WTC11 (cell line): ENCODE results near the gene TSC22D4. TPM values are rescaled to one million over a fixed set of nuclear protein-coding genes. Genes with fewer than 3 reads are reported as not detected.
A peak's percentile ranks its signal among the peaks of the same experiment; 100 is the strongest.
"Not testable (repeated sequence)": the region's sequence is repeated elsewhere in the genome, so short reads cannot be mapped to it uniquely, and the experiment has no call there.

Source experiments
- ATAC-seq: fragments of 200-7000 bp; cut with Tn5 transposase; 2 replicates; pipeline ENCODE4 v1.10.0; 2021; ENCODE audit warnings: mild to moderate bottlenecking, moderate library complexity
- CTCF ChIA-PET: fragments of 300-600 bp; sonication (Branson Sonifier 250); formaldehyde crosslinking; loops from one replicate; lab custom pipeline; 2021; ENCODE audit warnings: antibody characterized with exemption; lab: Charles Lee
- POLR2A ChIA-PET: fragments of 350-600 bp; sonication (Branson Sonifier 250); formaldehyde crosslinking; loops from one replicate; lab custom pipeline; 2021; ENCODE audit warnings: antibody characterized with exemption; lab: Charles Lee
- DNase-seq: peaks from one replicate; pipeline ENCODE4 v3.0.0; 2021; ENCODE audit warnings: low spot score
- H3K27ac Mint-ChIP-seq: 2 replicates; pipeline ENCODE4 v1.8.0; 2021; ENCODE audit warnings: mixed read lengths
- H3K27me3 Mint-ChIP-seq: 2 replicates; pipeline ENCODE4 v1.8.0; 2021; ENCODE audit warnings: low read depth, mild to moderate bottlenecking, moderate library complexity, mixed read lengths
- H3K36me3 Mint-ChIP-seq: 2 replicates; pipeline ENCODE4 v1.8.0; 2021; ENCODE audit warnings: mixed read lengths
- H3K4me1 Mint-ChIP-seq: 2 replicates; pipeline ENCODE4 v1.8.0; 2022; ENCODE audit warnings: mixed read lengths
- H3K4me3 Mint-ChIP-seq: 2 replicates; pipeline ENCODE4 v1.8.0; 2021; ENCODE audit warnings: mild to moderate bottlenecking, moderate library complexity, mixed read lengths
- H3K9me3 Mint-ChIP-seq: 2 replicates; pipeline ENCODE4 v1.8.0; 2021; ENCODE audit warnings: mixed read lengths
- ATF1 ChIP-seq: sonication (generic); formaldehyde crosslinking; IDR thresholded peaks from 2 replicates; pipeline ENCODE4 v1.8.1; 2023; ENCODE audit warnings: mild to moderate bottlenecking, moderate library complexity, missing genetic modification reagents
- ATF2 ChIP-seq: sonication (generic); formaldehyde crosslinking; IDR thresholded peaks from 2 replicates; pipeline ENCODE4 v1.8.1; 2022; ENCODE audit warnings: low read depth, missing genetic modification reagents, borderline replicate concordance
- CREB1 ChIP-seq: sonication (generic); formaldehyde crosslinking; IDR thresholded peaks from 2 replicates; pipeline ENCODE4 v1.8.0; 2023; ENCODE audit warnings: mild to moderate bottlenecking, missing genetic modification reagents
- FOXJ3 ChIP-seq: sonication (generic); formaldehyde crosslinking; IDR thresholded peaks from 2 replicates; pipeline ENCODE4 v1.9.0; 2021; ENCODE audit warnings: missing genetic modification reagents, mild to moderate bottlenecking, borderline replicate concordance
- JAZF1 ChIP-seq: fragments of 250-450 bp; sonication (Bioruptor Pico); IDR thresholded peaks from 2 replicates; pipeline ENCODE4 v1.9.0; 2021; ENCODE audit warnings: moderate library complexity, mild to moderate bottlenecking, inconsistent platforms
- MLX ChIP-seq: sonication (generic); formaldehyde crosslinking; IDR thresholded peaks from 2 replicates; pipeline ENCODE4 v1.8.1; 2023; ENCODE audit warnings: mild to moderate bottlenecking, missing genetic modification reagents, moderate library complexity
- MXD4 ChIP-seq: fragments of 250-450 bp; sonication (Bioruptor Pico); IDR thresholded peaks from 2 replicates; pipeline ENCODE4 v1.8.0; 2021; ENCODE audit warnings: mild to moderate bottlenecking, moderate library complexity, borderline replicate concordance
- NFE2L1 ChIP-seq: sonication (generic); formaldehyde crosslinking; IDR thresholded peaks from 2 replicates; pipeline ENCODE4 v1.8.1; 2023; ENCODE audit warnings: missing genetic modification reagents
- NR1H2 ChIP-seq: sonication (generic); formaldehyde crosslinking; IDR thresholded peaks from 2 replicates; pipeline ENCODE4 v1.9.0; 2021; ENCODE audit warnings: mild to moderate bottlenecking, moderate library complexity, missing genetic modification reagents
- NR2C2 ChIP-seq: sonication (generic); formaldehyde crosslinking; IDR thresholded peaks from 2 replicates; pipeline ENCODE4 v1.8.0; 2022; ENCODE audit warnings: mild to moderate bottlenecking, missing genetic modification reagents
- USF1 ChIP-seq: sonication (generic); formaldehyde crosslinking; IDR thresholded peaks from 2 replicates; pipeline ENCODE4 v1.8.0; 2022; ENCODE audit warnings: mild to moderate bottlenecking, missing genetic modification reagents
- ZBTB21 ChIP-seq: sonication (generic); formaldehyde crosslinking; IDR thresholded peaks from 2 replicates; pipeline ENCODE4 v1.8.1; 2023; ENCODE audit warnings: mild to moderate bottlenecking, missing genetic modification reagents, borderline replicate concordance
- ZNF121 ChIP-seq: sonication (generic); formaldehyde crosslinking; IDR thresholded peaks from 2 replicates; pipeline ENCODE4 v1.8.0; 2023; ENCODE audit warnings: missing genetic modification reagents
- ZNF232 ChIP-seq: sonication (generic); formaldehyde crosslinking; IDR thresholded peaks from 2 replicates; pipeline ENCODE4 v1.8.0; 2022; ENCODE audit warnings: mild to moderate bottlenecking, missing genetic modification reagents
- ZNF317 ChIP-seq: sonication (generic); formaldehyde crosslinking; IDR thresholded peaks from 2 replicates; pipeline ENCODE4 v1.8.1; 2023; ENCODE audit warnings: low read depth, mild to moderate bottlenecking, moderate library complexity, missing genetic modification reagents, borderline replicate concordance
- total RNA-seq: library from RNA; stranded (reverse); gene quantifications from 3 replicates; pipeline ENCODE4 v1.2.3, GENCODE V29; 2021
- TF ChIP-seq, protein P1 (sequence below): sonication (generic); formaldehyde crosslinking; IDR thresholded peaks from 2 replicates; pipeline ENCODE4 v1.8.1; 2023; ENCODE audit warnings: mild to moderate bottlenecking, moderate library complexity, missing genetic modification reagents
- TF ChIP-seq, protein P2 (sequence below): fragments of 250-450 bp; sonication (Bioruptor Pico); IDR thresholded peaks from 2 replicates; pipeline ENCODE4 v2.1.2; 2022; ENCODE audit warnings: mild to moderate bottlenecking, moderate library complexity
- TF ChIP-seq, protein P3 (sequence below): sonication (generic); formaldehyde crosslinking; IDR thresholded peaks from 2 replicates; pipeline ENCODE4 v1.8.1; 2023; ENCODE audit warnings: mild to moderate bottlenecking, missing genetic modification reagents, borderline replicate concordance
- TF ChIP-seq, protein P4 (sequence below): sonication (generic); formaldehyde crosslinking; IDR thresholded peaks from 2 replicates; pipeline ENCODE4 v1.8.1; 2022; ENCODE audit warnings: low read depth, mild to moderate bottlenecking, moderate library complexity, missing genetic modification reagents, borderline replicate concordance
- TF ChIP-seq, protein P5 (sequence below): sonication (generic); formaldehyde crosslinking; IDR thresholded peaks from 2 replicates; pipeline ENCODE4 v1.8.1; 2022; ENCODE audit warnings: mild to moderate bottlenecking, missing genetic modification reagents, moderate library complexity, borderline replicate concordance

The TSC22D4 gene
- total RNA-seq, 1 experiment from 2014 or later = 34.5 TPM

DNA sequence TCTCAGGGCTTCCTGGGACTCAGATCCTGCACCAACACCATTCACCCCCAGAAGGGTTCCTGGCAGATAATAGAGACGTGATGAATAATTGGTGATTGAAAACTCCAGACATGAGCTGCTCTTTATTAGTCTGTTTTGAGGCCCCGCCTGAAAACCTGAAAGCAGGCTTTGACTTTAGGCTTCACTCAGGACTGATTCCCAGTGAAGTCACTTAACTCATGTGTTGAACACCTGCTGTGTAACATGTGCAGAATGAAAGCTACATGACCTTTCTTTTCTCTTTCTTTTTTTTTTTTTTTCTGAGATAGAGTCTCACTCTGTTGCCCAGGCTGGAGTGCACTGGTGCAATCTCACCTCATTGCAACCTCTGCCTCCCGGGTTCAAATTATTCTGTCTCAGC lies 23.8 kb downstream of the TSC22D4 start (continued):
- no peak for TF ChIP-seq ATF1
- TF ChIP-seq ZNF232 = no peak
- no peak for TF ChIP-seq ZNF317 (CRISPR knock-in tag)
- TF ChIP-seq MLX (CRISPR knock-in tag) = no peak
- no peak for TF ChIP-seq ZNF121 (CRISPR knock-in tag)
- TF ChIP-seq, protein P1, sequence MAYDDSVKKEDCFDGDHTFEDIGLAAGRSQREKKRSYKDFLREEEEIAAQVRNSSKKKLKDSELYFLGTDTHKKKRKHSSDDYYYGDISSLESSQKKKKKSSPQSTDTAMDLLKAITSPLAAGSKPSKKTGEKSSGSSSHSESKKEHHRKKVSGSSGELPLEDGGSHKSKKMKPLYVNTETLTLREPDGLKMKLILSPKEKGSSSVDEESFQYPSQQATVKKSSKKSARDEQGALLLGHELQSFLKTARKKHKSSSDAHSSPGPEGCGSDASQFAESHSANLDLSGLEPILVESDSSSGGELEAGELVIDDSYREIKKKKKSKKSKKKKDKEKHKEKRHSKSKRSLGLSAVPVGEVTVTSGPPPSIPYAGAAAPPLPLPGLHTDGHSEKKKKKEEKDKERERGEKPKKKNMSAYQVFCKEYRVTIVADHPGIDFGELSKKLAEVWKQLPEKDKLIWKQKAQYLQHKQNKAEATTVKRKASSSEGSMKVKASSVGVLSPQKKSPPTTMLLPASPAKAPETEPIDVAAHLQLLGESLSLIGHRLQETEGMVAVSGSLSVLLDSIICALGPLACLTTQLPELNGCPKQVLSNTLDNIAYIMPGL = no peak
- no peak for TF ChIP-seq MXD4 (CRISPR knock-in tag)
- TF ChIP-seq NR2C2 (CRISPR knock-in tag) = no peak
- TF ChIP-seq, protein P2, sequence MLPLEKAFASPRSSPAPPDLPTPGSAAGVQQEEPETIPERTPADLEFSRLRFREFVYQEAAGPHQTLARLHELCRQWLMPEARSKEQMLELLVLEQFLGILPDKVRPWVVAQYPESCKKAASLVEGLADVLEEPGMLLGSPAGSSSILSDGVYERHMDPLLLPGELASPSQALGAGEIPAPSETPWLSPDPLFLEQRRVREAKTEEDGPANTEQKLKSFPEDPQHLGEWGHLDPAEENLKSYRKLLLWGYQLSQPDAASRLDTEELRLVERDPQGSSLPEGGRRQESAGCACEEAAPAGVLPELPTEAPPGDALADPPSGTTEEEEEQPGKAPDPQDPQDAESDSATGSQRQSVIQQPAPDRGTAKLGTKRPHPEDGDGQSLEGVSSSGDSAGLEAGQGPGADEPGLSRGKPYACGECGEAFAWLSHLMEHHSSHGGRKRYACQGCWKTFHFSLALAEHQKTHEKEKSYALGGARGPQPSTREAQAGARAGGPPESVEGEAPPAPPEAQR (CRISPR knock-in tag) = no peak
- no peak for TF ChIP-seq CREB1 (CRISPR knock-in tag)

- not testable (repeated sequence) for H3K27me3 Mint-ChIP-seq, H3K9me3 Mint-ChIP-seq, ATAC-seq, H3K27ac Mint-ChIP-seq, H3K4me1 Mint-ChIP-seq, H3K36me3 Mint-ChIP-seq, H3K4me3 Mint-ChIP-seq, DNase-seq
- POLR2A ChIA-PET = interaction anchor here (0.7 kb wide), 1 partner anchor 50 kb away, joined by 4 read pairs; no protein-coding TSS in a partner anchor
- CTCF ChIA-PET = interaction anchor here (1.3 to 4.2 kb wide), 6 partner anchors 12 to 131 kb away, joined by 4 to 45 read pairs (median 19); partner anchors contain the start of genes FBXO24, LRCH4, MEPCE and ZCWPW1
- peak; percentile 76; the same call in 1 of the 2 replicates for TF ChIP-seq ZNF121 (CRISPR knock-in tag)
Observed at GRCh38 chr7:100453854-100454253, 25.2 kb downstream of the TSC22D4 start.

DNA sequence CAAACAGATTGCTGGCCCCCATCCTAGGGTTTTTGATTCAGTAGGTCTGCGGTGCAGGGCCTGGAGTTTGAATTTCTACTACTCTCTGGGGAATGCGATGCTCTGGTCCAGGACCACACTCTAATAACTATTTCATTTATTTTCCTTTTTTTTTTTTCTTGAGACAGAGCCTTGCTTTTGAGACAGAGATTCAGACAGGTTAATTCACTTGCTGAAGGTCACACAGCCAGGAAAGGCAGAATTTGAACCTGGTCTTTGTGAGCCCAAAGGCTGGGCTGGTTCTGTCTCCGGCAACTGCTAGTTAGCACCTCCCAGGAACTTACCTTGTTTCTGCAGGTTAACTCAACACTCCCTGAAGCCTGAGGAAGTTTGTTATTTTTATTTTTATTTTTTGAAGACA lies 26.5 kb downstream of the TSC22D4 start:
- H3K27ac Mint-ChIP-seq = no peak overlapping the region
- DNase-seq (no peak), ATAC-seq (no peak)
- ChIA-PET POLR2A (no interaction called here), CTCF (interaction anchor here (4.2 kb wide), 1 partner anchor 107 kb away, joined by 22 read pairs; no protein-coding TSS in a partner anchor)
- no peaks in the 10 kb centered on the region for H3K9me3 Mint-ChIP-seq
- H3K27me3 Mint-ChIP-seq = no peaks in the 10 kb centered on the region
- H3K4me3 Mint-ChIP-seq = no peak overlapping the region
- peaks cover 10% of the 10 kb centered on the region for H3K4me1 Mint-ChIP-seq
- no peaks in the 10 kb centered on the region for H3K36me3 Mint-ChIP-seq
- TF ChIP-seq, protein P3, sequence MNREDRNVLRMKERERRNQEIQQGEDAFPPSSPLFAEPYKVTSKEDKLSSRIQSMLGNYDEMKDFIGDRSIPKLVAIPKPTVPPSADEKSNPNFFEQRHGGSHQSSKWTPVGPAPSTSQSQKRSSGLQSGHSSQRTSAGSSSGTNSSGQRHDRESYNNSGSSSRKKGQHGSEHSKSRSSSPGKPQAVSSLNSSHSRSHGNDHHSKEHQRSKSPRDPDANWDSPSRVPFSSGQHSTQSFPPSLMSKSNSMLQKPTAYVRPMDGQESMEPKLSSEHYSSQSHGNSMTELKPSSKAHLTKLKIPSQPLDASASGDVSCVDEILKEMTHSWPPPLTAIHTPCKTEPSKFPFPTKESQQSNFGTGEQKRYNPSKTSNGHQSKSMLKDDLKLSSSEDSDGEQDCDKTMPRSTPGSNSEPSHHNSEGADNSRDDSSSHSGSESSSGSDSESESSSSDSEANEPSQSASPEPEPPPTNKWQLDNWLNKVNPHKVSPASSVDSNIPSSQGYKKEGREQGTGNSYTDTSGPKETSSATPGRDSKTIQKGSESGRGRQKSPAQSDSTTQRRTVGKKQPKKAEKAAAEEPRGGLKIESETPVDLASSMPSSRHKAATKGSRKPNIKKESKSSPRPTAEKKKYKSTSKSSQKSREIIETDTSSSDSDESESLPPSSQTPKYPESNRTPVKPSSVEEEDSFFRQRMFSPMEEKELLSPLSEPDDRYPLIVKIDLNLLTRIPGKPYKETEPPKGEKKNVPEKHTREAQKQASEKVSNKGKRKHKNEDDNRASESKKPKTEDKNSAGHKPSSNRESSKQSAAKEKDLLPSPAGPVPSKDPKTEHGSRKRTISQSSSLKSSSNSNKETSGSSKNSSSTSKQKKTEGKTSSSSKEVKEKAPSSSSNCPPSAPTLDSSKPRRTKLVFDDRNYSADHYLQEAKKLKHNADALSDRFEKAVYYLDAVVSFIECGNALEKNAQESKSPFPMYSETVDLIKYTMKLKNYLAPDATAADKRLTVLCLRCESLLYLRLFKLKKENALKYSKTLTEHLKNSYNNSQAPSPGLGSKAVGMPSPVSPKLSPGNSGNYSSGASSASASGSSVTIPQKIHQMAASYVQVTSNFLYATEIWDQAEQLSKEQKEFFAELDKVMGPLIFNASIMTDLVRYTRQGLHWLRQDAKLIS (CRISPR knock-in tag) = no peak
- TF ChIP-seq ATF2 (CRISPR knock-in tag) (no peak), FOXJ3 (no peak), NR1H2 (no peak), USF1 (CRISPR knock-in tag) (no peak), NFE2L1 (no peak), JAZF1 (CRISPR knock-in tag) (no peak), ZBTB21 (CRISPR knock-in tag) (no peak)
- TF ChIP-seq, protein P4, sequence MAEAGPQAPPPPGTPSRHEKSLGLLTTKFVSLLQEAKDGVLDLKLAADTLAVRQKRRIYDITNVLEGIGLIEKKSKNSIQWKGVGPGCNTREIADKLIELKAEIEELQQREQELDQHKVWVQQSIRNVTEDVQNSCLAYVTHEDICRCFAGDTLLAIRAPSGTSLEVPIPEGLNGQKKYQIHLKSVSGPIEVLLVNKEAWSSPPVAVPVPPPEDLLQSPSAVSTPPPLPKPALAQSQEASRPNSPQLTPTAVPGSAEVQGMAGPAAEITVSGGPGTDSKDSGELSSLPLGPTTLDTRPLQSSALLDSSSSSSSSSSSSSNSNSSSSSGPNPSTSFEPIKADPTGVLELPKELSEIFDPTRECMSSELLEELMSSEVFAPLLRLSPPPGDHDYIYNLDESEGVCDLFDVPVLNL (CRISPR knock-in tag) = no peak
- TF ChIP-seq, protein P5, sequence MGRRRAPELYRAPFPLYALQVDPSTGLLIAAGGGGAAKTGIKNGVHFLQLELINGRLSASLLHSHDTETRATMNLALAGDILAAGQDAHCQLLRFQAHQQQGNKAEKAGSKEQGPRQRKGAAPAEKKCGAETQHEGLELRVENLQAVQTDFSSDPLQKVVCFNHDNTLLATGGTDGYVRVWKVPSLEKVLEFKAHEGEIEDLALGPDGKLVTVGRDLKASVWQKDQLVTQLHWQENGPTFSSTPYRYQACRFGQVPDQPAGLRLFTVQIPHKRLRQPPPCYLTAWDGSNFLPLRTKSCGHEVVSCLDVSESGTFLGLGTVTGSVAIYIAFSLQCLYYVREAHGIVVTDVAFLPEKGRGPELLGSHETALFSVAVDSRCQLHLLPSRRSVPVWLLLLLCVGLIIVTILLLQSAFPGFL (CRISPR knock-in tag) = no peak
